CD4-positive, alpha-beta T cell treated with Interferon gamma for 1 hour (primary cell): ENCODE measurements around the gene ALCAM.
"Not testable (repeated sequence)": the region's sequence is repeated elsewhere in the genome, so short reads cannot be mapped to it uniquely, and the experiment has no call there.

ENCODE experiments used
- DNase-seq: peaks from one replicate; pipeline ENCODE4 v3.0.0-alpha.2; 2020

The ALCAM gene

DNA sequence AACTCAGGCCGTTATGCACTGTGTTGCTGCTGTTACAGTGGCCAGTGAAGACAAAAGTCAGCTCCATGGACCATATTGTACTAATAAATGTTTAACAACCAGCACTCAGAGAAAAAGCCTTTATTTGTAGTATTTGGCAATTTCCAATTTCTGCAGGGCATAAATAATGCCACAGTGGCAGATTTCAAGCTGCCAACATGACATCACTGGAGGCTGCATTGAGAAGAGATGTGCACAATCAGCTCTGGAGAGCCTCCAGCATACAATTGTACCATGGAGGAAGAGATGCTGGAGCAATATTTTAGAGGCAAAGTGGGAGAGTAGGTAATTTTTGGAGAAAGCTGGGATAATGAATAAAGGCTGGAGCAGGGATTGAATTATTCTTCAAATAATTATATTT, 9.7 kb upstream of the ALCAM start:
- no peak for DNase-seq

DNA sequence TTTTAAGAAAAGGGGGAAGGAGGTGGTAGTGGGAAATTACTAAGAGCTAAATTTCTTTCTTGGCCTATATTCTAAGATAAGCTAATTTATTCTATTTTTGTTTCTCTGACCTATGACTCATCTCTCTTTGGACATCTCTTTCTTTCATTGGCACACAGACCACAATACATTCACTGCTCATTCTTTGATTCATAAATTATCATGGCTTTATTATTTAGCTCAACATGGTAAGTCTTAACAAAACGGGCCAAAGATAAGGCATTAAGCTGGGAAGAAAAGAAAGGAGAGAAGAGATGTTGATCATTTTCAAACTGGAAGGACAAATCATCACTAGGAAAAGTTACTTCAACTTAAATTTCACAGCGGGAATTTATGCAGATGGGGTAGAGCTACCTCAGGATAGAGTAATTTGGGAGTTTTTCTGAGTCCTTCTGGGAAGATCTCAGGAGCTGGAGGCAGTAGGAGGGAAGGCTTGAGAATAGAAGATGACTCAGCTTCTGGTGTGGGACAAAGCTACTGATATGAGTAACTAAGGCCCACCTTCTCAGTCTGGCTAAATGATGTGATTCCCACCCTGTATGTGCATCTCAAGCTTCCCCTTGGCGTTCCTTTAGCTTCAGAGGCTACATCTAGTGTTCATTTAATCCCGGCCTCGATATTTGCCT, 7.5 kb upstream of the ALCAM start:
- no peak for DNase-seq

DNA sequence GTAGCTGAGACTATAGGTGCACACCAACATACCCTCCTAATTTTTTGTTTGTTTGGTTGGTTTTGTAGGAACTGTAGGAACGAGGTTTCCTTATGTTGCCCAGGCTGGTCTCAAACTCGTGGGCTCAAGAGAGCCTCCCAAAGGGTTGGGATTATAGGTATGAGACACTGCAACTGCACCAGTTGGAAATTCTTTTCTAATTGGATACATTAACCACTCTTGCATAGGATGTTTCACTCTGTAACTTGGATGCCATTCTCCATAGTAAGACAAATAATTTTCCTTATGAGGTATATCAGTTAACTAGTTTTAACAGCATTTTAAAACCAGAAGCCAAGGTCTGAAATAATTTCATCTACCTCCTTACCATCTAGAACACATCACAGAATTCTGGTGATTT, 6.7 kb upstream of the ALCAM start:
- no peak for DNase-seq

DNA sequence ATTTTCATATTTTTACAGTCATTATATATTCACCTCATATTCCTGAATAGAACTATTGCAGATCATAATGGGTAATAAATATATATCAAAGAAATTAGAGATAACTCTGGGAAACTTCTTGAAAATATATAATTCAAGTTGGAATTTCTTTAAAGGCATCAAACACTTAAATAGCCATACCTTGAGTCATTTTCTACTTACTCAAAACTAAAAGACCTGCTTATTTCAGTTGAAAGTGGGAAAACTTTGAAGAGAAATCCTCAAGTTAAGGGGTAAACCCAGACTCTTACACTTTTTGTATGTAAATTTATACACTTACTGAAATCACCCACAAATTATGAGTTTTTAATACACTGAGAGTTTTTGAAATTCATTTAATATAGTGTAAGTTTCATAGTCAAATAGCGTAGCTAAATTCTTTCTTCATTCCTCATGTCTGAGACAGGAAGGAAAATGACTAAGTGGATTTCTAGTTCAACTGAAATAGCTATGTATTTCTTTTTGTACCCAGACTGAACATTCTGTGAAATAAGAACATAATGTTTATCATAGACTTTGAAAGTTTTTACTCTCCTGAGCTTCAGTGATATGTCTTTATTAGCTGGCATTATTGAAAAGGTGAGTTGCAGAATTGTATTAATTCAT, 4.6 kb upstream of the ALCAM start:
- DNase-seq: no peak

DNA sequence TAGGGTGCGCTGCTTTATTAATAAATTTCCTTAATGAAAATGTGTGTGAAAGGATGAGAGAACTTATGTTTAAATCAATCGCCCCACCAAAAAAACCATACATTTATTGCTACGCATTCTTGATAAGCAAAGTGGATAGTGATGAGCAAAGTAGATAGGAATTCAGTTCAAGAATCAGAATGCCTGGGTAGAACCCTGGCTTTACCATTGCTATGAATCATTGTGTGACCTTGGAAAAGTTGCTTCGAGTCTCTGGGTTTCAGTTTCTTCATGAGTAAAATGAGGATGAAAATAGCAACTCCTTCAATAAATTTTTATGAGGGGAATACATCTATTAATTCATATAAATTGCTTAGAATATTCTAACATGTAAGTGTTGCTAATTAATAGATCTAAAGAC, 2.6 kb upstream of the ALCAM start:
- DNase-seq: no peak

DNA sequence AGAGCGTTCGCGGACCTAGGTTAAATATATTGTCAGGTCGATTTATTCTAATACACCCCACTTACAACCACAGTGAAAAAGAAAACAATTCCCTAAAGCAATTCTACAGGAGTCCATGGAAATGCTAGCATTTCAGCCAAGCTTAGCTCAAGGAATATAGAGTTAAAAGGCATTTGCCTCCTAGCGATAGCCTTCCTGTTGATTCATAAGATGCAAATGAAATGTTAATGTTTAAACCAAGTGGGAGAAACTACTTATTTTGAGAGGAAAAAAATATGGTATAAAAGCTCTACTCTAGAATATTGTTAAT, 1.7 kb upstream of the ALCAM start:
- no peak for DNase-seq

DNA sequence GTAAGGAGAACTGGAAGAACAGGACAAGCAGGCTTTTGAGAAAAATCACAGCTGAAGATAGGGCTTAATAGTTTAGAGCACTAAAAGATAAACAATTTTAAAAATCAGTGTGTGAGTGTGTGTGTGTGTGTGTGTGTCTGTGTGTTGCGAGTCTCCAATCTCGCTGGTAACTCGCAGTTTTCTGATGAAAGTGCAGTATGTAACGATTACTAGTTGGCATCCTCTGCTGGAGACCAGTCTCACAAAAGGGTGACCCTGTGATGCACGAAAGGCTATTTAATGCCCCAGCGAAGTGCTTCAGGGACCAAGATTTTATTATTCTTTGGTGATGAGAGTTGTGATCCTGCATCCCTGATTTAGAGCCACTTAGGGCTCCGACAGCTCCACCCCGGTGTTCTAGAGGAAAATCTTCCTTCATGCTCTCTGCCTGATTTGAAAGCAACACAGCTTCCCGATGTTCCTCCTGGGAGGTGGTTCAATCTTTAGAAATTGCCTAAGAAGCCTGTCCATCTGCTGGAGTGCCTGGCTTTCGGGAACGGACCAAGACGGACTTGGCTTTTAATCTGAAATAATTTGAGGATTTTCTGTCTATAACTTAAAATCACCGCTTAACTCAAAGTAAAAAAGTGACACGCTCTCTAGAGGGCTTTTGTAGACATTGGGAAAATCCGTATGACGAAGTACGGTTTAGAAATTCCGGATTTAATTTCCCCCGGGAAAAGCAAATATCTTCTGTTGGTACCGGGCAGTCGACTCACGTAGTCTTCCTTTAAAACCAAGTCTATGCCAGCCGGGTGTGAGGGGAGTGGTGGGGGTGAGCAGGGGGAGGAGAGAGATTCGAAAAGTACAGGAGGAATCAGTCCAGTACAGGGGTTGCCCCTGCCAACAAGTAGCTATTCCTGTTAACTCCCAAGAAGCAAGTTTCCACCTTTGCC, 1.1 kb upstream of the ALCAM start:
- no peak for DNase-seq

DNA sequence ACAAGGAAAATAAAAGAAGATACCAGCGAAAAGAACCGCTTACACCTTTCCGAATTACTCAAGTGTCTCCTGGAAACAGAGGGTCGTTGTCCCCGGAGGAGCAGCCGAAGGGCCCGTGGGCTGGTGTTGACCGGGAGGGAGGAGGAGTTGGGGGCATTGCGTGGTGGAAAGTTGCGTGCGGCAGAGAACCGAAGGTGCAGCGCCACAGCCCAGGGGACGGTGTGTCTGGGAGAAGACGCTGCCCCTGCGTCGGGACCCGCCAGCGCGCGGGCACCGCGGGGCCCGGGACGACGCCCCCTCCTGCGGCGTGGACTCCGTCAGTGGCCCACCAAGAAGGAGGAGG, 325 bp downstream of the ALCAM start:
- no peak for DNase-seq

DNA sequence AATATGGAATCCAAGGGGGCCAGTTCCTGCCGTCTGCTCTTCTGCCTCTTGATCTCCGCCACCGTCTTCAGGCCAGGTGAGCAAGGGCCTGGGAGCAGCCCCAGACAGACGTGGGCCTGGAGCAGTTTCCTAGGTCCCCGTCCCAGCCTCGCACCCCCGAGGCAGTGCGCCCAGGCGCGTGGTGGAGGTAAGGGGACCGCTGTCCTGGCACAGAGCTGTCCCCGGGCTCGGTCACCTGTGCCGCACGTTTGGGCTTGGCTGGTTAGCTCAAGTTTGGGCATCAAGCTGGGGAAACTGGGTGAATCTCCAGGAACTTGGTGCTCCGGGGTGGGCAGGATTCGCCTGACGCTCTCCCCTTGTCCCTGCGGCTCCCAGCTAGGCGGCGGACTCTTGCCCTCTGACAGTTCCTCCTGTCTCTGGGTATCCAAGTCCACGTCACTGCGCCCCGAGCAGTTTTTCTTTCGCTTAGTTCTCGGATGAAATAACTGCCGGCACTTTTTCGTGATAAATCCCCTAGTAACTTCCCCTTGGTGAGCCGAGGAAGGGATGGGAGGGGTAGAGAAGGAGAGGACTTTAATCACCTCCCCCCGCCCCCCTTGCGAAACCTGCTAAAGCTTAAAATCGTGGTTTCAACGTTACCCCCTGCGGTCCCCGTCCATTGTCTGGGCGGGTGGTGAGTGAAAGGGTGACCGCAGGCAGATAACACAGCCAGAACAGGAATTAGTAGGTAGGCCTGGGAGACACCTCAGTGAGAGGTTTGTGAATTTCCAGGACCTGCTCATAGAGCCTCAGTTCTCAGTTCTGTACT, 901 bp downstream of the ALCAM start:
- peak; percentile 72 for DNase-seq

DNA sequence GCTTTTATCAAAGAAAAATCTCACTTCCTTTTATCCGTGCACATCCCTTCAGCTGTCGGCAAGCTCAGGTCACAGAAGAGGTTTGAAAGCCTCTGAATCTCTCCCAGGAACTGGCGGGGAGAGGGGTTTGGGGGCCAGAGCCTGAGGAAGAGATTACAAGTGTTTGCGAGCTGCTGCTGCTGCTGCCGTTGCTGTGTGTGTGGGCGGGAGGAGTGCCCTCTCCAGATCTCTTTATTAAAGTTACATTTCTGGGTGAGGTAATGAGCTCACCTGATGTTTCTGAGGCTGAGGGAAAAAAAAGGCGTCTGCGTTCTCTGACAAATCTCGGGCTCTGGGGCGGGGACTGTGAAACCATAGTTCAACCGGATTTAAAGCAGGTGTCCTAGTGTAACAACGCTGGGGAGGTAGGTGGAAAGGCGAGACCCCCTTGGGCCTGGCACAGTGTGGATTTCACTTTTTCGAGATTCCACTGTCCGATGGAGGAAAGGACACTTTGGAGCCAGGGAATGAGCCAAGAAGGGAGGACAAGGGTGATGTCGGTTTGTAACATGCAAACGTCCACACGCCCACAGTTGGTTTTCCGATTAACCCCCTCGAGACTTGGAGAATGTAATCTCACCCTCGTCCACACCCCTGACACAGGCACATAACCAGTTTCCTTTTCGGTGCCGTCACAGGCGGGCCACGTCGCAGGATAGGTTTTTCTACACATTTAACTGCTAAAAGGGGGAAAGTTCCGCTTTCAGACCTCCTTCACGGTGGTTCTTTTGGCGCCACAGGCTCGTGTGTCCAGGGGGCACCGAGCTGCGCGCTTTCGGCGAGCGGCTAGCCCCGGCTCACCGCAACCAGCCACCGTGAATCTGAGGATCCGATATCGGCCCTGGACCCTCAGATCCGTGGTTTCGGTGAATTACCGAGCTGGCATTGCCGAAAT, 2.1 kb downstream of the ALCAM start:
- DNase-seq: peak; percentile 80

DNA sequence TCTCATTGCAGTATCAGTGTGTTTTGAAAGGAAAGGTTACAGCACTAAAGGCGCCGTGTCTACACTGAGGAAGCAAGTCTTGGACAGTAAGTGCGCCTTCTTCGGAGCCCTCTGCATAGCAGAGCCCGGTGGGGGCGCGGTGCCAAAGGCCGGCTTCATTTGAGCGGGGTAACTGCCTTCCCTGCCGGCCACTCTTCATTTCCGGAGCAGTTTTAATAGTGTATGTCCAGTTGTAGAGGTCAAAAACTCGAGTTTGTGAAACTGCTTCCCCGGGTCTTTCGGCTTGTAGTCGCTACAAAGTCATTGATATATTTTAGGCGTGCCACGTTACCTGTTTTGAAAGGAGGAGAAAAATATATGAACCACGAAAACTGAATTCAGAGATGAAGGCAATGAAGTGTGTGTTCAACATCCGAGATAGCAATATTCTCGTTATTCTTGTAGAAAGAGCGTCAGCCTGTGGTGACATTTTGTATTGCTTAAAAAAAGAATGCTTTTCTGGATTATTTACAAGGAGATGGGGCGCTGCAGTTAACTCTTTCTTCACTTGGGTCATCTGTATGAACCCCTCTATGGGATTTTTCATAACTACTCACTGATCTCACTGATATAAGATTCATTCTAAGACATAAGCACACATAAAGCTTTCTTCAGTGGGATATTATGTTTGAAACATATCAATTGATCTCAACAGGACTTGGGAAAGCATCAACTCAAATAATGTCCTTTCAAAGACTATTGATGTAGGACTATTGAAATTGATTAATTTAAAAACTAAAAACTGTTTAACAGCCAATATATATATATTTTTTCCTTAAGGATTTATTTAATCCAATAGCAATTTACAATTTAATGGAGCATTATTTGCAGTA, 3.0 kb downstream of the ALCAM start:
- peak; percentile 34 for DNase-seq

DNA sequence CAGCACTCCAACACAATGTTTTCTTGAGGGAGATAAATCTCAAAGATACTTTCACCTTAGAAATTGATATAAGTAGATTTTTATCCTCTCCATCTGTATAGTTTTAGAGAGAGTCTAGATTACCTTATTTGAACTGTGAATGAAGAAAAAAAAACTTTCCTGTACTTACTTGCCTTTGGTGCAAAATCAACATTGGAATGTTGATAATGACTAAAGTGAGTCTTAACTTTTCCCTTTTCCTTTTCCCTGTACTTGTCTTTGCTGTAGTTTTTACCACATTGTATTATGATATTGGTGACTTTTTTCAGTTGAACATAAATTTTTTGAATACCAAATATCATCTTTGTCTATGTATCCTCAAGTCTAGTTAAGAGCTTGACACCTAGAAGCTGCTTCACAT, 6.7 kb downstream of the ALCAM start:
- no peak for DNase-seq

DNA sequence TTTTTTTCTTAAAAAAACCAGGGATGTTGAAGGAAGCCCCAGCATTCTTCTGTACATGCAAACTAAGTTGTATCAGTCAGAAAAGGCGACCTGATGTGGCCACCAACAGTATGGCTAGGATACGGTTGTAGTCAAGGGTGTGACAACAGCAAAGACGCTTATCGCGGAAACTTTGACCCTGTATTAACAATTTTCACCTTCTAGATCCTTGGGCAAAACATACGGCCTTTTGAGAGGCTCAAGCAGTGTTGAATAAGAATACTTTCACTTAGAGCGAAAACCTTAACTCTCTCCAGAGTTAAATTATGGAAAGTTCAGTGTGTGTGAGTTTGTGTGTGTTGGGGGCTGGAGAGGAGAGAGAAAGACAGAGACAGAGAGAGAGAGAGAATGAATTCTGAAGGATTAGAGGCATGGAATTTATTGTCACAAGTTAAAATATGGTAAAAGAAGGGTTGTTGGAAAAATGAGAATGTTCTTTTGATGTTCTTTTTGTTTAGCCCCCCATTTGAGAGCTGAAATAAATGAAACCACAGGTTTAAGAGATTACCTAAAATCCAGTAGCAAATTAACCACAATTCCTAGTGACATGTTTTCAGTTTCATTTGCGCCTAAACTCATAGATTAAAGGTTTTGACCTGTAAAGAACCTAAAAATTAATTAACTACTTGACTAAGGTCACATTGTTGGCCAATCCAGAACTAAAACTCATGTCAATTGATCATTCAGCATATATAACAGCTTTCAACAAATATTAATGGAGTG, 9.2 kb downstream of the ALCAM start:
- DNase-seq: no peak

DNA sequence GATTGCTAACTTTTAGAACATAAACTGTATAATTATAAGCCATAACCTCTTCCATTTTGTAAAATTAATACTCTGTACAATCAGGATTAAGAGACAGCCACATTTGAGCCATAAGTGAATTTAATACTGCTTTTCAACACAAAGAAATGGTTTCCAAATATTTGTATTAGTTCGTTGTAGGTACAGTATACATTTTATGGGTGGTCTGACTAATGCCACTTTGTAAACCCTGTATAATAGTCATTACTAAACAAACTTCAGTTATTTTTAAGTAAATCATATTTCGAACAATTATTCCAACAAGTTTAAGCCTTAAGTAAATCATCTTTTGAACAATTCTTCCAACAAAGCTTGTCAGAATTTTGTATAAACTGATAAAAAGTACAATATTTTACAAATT, 11.0 kb downstream of the ALCAM start:
- DNase-seq: no peak

DNA sequence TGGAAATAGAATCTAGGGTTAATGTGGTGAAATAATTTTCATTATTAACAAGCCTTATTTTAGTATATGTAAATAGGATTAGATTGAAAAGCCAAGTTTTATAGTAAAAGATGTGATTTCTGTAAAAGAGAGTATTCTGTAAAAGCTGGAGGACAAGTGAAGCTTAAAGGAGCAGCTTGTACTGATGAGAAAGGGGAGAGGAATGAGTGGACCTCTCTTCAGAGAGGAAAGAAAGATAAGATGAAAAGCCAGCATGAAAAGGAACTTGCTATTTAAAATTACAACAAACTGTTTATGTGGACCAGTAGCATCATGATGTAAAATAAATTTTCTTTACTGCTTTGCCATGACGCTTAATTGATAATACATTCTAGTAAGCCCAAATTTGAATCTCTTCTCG, 18.5 kb downstream of the ALCAM start:
- DNase-seq: no peak

DNA sequence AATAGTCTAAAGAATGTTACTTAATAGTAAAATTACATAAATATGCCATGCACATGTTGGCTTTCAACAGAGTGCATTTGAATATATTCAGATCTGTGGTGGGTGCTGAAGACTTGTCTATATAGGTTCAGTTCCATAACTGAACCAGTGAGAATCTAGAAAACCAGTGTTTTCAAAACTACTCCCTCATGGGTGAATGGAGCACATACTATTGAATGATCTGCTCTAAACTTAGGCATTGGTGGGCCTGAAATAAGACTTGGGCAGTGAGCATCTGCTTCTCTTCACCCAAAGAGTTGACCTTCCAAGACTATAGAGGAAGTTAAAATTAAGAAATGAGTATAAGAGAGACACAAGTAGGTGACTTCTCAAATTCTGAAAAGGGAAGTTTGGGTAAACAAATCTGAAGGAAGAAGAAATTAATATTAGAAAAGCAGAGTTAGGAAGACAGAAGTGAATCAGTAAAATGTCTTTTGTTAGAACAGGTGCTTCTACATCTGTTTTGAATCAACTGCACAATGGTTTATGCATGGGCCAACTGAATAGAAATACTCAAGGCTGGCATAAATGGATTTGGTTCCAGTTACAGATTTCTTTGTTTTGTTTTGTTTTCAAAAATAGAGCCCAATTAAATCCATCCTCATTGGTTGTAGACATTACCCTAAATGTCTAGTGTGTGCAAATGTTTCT, 19.3 kb downstream of the ALCAM start:
- DNase-seq: no peak

DNA sequence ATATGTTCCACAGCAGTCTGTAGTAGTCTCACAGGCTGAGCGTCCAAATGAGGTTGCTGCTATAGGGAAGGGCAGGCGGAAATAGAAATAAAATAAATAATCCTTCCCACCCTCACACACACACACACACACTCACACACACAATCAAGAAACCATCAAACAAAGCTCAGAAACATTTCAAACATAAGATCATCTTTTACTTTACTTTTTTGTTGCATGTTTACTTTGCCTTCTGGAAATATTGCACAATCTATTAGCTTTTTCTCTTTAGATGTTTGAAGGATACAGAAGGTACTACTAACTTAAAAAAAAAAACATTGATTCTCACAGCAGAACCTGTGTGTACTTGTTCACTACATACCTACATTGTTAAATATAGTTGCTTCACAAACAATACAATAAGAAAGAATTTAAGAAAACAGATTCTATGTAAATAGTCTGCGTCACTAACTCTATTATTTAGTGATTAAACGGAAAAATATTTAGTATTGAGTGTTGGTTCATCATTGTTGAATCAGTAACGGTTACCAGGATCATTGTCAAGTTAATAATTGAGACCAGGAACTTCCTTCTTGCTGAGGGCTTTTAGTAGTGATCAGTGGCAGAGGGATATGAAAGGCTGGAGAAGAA, 20.5 kb downstream of the ALCAM start:
- DNase-seq: no peak

DNA sequence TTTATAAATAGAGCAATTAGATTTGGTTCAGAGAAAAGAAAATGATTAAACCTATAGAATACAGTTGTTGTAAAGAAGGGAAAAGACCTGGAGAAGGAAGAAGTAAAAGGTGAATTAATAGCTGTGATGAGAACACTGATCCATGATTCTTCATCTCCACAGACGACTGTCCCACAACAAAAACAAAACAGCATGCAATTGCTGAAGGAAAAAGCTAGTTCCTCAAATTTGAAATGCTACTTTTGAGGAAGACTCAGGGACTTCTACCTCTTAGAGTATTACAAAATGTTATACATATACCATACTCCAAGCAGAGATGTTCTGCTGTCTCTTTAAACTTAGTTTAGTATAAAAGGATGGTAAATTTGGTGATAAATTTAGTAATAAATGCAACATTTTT, 21.5 kb downstream of the ALCAM start:
- DNase-seq: no peak

DNA sequence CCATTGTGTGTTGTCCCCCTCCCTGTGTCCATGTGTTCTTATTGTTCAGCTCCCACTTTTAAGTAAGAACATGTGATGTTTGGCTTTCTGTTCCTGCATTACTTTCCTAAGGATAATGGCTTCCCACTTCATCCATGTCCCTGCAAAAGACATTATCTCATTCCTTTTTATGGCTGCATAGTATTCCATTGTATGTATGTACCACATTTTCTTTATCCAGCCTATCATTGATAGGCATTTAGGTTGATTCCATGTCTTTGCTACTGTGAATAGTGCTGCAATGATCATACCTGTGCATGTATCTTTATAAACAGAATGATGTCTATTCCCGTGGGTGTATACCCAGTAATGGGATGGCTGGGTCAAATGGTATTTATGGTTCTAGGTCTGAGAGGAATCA, 23.1 kb downstream of the ALCAM start:
- DNase-seq: not testable (repeated sequence)
